Activated naive CD4-positive, alpha-beta T cell treated with anti-CD3 and anti-CD28 coated beads, Interleukin-2, amount 50 U/mL, for 16 hours (primary cell): Measurements from ENCODE around the gene CRTC1.

Experiments
- DNase-seq: peaks from one replicate; pipeline ENCODE4 v3.0.0-alpha.2; 2020

CRTC1 gene

DNA sequence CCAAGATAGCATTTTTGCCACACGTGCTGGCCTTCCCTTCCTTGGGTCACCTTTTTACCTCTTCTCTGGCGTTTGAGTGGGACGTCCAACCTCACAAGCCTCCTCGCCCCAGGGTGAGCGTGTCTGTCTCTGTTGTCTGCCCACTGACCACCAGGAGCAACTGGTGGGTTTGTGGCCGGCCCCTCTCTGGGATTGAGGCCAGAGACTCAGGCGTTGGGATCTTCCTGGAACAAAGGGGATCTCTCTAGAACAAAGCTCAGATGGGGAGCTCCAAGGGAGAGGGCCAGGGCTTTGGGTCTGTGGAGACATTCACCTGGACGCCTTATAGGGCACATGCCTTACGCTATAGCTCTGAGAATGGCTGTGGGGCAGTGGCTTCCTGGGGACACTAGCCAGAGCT is 90.2 kb downstream of the CRTC1 start:
- DNase-seq: no peak

DNA sequence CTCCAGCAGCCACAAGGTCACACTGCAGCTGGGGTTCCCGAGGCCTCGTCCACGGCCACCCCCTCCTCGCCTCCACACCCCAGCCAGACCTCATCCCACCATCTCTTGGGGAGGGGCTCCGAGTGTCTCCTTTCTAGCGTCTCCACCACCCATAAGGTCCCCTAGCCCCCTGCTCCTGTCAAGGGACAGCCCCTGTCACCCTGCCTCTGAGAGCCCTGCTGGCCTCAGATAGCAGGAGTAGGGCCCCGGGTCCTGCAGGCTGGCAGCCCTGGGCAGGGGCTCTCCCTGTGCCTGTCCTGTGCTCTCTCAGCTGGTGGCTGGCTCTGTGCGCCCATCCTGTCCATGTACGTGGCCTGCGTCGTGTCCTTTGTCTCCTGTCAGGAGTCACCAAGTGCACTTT is 90.6 kb downstream of the CRTC1 start:
- no peak for DNase-seq

DNA sequence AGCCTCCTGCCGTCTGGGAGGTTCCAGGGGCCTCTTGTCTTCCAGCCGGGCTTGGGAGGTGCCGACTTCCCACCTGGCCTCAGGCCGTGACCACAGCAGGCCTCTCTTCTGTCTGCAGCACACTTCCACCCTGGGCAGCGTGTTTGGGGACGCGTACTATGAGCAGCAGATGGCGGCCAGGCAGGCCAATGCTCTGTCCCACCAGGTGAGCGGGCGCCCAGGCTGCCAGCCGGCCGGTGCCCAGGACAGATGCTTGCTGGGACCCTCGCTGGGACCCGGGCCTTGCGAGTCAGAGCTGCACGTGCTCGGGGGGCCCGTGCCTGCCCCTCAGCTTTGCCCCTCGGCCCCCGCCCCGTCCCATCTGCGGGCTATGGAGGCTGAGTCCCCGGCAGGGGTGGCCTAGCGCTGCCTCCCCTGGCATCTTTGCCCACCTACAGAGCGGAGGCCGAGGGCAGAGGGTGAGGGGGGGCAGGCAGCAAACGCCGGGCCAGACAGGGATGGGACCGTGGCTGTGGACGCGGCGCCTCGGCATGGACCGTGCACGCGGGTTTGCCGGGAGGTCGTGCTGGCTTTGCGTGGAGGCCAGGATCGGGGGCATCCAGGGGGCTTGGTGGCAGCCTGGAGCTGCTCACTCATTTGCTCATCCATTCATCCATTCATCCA is 91.4 kb downstream of the CRTC1 start:
- DNase-seq: no peak

DNA sequence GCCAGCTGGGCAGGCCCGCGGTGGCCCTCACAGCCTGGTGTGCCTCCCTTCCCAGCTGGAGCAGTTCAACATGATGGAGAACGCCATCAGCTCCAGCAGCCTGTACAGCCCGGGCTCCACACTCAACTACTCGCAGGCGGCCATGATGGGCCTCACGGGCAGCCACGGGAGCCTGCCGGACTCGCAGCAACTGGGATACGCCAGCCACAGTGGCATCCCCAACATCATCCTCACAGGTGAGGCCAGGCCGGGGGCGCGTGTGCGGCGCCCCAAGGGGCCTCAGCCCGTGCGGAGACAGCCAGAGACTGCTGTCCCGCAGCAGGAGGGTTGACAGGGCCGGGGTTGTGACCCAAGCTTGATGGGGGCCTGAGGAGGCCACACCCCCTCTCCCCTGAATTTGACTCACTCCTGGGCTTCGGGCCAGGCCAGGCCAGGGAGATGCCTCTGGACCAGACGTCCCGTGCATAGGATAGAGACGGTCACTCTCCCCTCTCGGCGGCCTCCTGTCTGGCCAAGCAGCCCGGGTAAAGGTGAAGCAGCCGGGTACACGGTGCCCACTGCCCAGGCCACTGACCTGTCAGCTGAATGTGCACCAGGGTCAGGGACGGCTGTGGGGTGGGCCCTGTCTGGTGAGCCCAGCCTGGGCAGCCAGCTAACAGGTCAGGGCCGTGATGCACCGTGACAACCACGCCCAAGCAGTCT is 92.3 kb downstream of the CRTC1 start:
- DNase-seq: no peak

DNA sequence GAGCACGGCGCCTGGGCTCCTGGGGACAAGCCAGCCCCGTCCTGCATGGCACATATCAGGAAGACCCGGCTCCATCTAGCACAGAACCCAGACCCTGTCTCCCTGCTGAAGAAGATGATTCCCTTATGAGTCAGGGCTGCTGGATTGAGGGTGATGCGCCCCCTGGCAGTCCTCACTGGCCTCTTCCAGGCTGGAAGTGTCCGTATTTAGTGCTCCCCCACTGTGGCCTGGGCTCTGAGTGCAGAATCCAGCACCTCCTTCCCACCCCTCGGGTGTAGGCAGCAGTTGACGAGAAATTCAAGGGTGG is 92.8 kb downstream of the CRTC1 start:
- no peak for DNase-seq

DNA sequence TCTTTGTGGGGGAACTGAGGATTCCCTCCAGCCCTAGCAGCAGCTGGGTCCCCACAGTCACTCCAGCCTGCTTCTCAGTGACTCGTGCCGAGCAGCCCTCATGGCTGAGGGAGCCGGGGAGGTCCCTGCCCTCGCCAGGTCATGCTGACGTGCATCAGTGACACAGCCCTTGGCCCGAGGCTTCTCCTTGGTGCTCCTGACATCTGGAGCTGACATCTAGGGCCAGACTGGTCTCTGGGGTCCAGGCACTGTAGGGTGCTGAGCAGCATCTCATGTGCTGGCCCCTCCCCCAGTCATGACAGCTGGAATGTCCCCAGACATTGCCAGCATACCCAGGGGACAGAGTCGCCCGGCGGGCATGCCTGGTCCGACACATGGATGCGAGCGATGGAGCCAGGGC is 93.3 kb downstream of the CRTC1 start:
- no peak for DNase-seq

DNA sequence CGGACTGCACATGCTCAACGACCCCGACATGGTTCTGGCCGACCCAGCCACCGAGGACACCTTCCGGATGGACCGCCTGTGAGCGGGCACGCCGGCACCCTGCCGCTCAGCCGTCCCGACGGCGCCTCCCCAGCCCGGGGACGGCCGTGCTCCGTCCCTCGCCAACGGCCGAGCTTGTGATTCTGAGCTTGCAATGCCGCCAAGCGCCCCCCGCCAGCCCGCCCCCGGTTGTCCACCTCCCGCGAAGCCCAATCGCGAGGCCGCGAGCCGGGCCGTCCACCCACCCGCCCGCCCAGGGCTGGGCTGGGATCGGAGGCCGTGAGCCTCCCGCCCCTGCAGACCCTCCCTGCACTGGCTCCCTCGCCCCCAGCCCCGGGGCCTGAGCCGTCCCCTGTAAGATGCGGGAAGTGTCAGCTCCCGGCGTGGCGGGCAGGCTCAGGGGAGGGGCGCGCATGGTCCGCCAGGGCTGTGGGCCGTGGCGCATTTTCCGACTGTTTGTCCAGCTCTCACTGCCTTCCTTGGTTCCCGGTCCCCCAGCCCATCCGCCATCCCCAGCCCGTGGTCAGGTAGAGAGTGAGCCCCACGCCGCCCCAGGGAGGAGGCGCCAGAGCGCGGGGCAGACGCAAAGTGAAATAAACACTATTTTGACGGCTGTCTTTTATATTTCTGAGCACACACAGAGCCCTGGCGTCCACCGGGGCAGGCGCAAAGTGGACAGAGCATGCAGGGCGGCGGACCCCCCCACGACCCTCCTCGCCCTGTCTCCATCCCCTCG is 94.0 kb downstream of the CRTC1 start:
- no peak for DNase-seq

DNA sequence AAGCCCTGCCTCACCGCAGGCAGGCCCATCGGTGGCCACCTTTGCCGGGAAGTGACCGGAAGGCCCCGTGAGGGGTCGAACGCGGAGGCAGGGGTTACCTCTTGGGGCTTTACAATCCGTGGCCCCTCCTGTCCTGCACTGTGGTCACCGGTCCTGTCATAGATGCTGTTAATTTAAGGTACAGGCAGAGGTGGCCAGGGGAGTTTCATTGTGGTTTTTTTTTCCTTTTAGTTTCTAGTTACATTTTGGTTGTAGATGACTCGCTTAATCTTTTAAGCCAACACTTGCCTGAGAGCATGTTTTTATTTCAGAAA is 94.6 kb downstream of the CRTC1 start:
- no peak for DNase-seq

DNA sequence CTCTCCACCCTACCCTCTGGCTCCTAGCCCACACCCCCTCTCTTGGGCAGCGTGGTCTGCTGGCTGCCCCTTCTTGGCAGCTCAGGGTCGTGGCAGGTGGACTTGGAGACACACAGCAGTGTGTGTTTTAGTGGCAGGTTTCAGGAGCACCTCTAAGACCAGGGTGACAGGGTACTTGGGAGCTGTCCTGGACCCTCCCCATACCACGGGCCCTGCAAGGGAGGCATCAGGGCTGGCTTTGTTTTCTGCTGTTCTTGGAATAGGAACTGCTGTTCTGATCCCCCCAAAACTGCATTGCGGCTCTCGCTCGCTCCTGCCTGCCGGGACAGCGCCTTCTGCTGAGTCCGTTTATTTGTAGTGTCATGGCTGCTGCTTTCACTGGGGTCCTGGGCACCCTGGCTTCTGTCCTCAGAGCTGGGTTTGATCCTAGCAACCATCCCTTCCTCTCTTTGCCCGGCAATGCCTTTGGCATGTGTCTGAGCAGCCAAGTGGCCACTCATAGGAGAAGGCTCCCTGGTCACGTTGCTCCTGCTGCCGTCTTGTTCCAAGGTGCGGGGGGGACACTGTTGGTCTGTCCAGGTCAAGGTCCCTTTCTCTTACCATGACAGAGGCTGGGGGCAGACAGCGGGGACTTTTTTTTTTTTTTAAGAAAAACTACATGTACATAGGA is 95.5 kb downstream of the CRTC1 start:
- no peak for DNase-seq

DNA sequence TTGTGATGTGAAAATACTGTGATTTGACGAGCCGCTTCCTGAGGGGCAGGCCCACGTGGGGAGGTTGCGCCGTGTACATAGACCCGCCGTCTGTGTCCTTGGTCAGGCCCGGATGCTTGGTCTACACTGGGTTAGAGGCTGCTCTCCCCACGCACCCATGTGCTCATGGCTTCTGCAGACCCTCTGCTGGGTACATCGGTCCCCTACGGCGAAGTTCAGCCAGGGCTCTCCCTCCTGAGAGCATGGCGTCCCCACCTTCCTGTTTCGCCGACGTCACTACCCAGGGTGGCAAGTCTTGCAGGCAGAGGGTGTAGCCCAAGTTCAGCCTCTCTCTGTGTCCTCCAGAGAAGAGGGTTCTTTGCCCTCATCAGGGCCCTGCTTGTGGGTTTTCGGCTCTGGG is 96.6 kb downstream of the CRTC1 start:
- no peak for DNase-seq

DNA sequence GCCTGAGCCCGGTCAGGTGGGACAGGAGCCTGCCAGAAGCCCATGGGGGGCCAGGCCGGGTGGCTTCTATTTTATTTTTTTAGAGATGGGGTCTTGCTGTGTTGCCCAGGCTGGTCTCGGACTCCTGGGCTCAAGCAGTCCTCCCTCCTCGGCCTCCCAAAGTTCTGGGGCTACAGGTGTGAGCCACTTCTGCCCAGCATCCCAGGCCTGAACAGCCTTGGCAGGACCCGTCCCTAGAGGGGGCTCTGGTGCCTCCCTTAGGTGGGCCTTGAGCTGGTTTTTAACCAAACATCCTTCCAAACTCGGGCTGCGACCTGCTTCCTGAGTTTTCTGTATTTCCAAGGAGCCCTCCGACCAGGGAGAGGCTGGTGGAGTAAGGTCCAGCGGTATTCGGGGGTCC is 97.2 kb downstream of the CRTC1 start:
- DNase-seq: no peak

DNA sequence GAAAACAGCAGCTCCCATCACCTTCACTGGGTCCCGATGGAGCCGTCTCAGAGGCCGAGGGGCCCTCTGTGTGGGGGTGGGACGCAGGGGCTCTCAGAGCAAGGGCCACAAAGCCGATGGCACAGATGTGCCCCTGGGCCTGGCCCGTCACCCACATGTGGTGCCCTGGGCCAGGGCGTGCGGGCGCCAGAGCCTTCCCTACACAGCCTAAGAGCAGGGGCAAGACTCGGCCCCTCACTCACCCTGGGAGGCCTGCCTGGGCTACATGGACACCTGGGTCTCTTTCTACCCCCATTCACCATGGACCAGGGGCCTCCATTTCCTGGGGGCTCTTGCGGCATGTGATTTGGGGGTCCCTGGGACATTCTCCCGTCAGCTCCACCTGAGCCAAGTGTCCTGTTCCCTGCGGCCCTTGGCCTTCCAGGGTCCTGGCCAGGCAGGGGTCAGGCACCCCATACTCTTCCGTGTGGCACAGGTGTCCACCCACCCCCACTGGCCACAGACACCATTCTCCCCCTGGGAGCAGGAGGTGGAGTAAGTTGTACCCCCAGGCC is 97.6 kb downstream of the CRTC1 start:
- no peak for DNase-seq

DNA sequence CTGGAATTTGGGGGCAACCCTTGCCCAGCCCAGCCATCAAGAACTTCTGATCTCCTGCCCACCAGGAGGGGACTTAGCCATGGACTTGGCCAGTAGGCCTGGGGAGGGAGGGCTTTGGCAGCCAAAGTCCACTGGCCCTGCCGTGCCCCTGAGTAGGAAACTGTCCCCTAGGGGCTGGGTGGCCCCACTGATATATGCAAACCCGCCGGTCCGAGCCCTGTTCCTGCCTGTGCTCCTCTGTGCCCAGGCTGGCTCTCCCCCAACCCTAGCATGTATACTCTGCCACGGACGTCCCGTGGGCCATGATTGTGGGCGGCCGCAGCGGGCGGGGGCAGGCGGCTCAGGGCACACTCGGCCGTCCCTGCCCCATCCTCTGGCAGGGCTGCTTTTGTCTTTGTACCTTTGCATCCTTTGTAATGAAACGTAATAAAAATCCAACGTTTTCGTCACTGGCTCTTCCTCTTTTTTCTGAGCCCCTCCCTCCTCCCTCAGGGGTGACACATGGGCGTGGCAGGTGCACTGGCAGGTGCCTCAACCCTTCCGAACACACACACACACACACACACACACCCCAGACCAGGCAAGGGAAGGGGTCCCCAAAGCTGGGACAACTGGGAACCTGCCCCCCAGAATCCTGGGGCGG is 98.5 kb downstream of the CRTC1 start:
- DNase-seq: no peak

DNA sequence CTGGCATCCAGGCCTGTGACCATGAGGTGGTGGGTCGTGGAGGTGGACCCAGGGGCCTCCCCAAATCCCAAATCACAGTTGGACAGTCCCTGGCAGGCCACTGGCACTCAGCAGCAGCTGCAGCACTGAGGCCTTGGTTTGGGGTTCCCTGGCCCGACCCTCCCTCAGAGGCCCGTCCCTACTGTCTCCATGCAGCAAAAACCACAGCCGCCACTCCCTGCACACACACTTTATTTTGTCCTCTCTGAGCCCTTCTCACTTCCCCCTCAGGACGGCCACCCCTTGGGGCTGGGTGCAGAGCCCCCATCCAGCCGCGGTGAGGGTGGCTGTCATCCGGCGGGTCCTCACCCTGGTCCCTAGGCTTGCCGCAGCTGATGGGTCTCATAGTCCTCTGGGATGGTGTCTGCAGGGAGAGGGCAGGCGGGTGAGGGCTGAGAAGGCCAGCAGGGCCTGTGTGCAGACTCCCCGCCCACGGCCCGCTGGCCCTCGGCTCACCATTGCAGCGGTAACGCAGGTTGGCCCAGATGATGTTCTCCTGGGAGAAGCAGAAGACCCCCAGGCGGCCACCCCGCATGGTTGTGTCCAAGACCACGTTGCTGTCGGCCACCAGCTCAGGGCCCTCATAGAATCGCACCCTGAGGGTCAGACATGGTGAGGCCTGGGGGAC is 99.2 kb downstream of the CRTC1 start:
- no peak for DNase-seq

DNA sequence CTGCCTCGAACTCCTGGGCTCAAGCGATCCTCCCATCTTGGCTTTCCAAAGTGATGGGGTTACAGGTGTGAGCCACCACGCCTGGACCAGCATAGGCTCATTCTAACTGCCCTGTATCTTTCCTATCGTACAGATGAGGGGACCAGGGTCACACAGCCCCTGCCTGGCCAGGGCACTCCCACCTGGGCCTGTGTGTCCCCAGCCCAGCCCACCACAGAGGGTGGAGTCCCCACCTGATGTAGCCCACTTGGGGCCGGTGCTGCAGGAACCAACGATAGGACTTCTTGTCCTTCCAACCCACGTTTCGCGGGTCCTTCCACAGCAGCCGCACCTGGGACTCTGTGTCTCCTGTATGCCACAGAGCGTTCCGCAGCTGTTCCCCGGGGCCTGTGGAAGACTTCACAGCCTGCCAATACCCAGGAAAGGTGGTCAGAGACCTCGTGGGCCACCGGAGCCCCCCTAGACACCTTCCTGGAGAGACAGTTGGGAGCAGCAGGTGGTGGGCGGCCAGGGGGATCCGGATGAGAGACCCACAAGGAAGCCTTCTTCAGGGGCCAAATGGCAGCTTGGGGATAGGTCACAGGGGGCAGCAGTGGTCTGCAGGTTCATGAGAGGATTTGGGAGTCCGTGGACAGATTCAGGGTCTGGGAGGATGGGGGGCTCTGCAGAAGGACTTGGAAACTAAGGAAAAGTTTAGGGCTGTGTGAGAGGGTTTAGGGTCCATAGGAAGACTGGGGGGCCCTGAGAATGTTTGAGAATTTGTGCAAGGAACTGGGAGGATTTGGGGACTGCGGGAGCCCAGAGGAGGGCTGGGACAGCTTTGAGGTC is 100.7 kb downstream of the CRTC1 start:
- no peak for DNase-seq

DNA sequence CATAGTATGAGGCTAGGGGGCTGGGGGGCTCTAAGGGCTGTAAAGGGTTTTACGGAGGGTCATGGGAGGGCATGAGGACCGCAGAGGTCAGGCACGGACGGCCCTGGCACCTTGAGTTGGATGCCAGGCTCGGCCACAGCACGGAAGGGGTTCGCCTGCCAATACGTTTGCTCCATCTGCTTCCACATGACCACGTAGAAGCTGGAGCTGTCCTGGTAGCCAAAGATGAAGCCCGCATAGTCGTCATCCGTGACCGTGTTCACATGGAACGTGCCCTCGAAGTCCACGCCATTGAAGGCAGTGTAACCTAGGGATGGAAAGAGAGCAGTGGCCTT is 101.3 kb downstream of the CRTC1 start:
- DNase-seq: no peak

DNA sequence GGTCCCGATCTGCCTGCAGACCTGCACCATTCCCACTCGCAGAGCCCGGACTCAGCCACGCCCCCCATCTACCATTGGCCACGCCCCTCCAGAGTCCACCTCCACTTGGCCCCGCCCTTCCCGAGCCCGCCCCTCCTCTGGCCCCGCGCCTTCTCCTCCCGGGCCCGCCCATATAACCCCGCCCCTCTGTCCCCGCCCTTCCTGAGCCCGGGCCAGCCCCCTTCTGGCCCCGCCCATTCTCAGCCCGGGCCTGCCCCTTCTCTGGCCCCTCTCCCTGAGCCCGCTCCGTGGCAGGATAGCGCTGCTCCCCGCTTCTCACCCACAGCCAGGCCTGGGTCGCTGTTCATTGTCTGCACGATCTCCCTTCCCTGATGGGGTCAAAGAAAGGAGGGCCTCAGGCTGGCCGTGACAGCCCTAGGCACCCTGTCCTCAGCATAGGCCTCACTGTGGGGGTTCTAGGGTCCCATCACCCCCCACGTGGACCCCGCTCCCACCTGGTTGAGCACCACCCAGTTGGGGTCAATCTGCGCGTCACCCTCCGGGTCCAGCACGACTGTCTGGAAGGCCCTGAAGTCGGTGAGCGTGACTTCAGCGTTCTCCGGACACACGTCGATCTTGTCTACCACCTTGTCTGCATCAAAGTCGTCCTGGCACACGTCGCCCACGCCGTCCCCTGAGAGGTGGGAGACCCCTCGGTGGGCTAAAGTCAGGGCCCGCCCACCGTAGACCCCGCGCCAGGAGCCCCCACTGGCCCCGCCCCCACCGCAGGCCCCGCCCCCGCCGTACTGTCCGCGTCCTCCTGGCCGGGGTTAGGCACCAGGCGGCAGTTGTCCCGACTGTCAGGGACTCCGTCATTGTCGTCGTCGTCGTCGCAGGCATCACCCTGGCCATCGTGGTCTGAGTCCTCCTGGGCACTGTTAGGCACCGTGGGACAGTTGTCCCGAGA is 102.0 kb downstream of the CRTC1 start:
- peak; percentile 66 for DNase-seq

DNA sequence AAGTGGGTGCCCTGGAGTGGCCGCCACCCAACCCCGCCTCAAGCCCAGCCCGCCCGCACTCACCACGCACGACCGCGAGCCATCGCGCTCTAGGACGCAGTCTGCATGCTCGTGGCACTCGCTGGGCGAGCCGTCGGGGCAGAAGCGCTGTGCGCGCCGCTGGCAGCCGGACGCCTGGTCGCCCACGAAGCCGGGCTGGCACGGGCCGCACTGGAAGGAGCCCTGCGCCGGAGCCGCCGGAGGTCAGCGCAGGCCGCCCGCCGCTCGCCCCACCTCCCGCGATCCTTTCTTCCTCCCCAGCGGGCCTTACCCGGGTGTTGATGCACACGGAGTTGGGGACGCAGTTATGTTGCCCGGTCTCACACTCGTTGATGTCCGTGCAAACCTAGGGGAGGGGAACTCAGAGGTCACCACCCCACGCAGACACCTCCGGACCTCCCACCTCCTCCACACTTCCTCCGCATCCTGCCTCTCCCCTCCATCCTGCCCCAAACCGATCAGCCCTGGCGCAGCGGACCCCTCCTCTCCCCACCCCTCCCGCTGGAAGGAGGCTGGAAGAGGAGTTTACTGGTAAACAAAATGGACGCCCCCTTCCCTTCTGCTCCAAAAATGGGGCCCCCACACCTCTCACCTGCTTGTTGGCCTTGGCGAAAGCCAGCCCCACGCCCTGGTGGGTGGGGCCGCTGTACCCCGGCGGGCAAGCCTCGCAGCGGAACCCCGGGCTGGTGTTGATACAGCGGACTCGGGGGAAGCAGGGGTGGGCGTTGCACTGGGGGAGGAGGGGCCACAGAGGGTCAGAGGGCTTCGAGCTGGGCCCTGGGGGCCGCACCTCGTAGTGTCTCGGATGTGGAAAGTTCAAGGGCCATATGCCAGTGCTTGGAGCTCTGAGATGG is 105.3 kb downstream of the CRTC1 start:
- no peak for DNase-seq

DNA sequence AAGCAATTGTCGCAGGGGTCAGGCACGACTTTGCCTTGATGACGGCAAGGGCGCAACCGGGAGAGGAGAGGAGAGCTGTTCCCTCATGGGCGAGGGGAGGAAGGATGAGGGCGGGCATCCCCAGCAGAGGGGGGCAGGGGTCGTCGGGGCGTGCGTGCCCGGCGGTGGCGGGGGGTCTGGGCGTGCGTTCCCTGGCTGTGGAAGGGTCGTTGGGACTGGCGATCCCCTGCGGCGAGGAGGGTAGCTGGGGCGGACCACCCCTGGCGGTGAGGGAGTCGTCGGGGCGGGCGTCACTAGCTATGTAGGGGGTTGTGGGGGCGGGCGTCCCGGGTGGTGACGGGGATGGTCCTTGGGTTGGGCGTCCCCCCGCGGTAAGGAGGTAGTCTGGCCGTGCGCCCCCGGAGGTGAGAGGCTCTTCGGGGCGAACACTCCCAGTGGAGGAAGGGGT is 106.0 kb downstream of the CRTC1 start:
- DNase-seq: no peak
